ENCODE results near the gene TOR1A. TPM values are rescaled to one million over a fixed set of nuclear protein-coding genes. Genes with fewer than 3 reads are reported as not detected.

TOR1A gene
- total and polyA plus RNA-seq, 2 donors (not counting 1 experiment from before 2014, with no cell fraction given), result 31.5 to 80.2 TPM

GRCh38 chr9:129823542-129823934 is 398 bp downstream of the TOR1A start:
- Histone ChIP-seq H2AFZ (ENCODE audit: low read length) (peak overlapping the region; percentile 88), H3K79me2 (ENCODE audit: control insufficient read depth, insufficient read depth, low read length) (peaks cover 11% of the 10 kb centered on the region), H4K20me1 (ENCODE audit: control insufficient read depth, extremely low read depth, insufficient read depth, low read length) (no peaks in the 10 kb centered on the region), H3K27ac (ENCODE audit: insufficient read depth, low read length) (peak overlapping the region; percentile 64), H3K36me3 (ENCODE audit: control insufficient read depth, insufficient read depth, low read length) (peaks cover 8% of the 10 kb centered on the region), H3K27me3 (ENCODE audit: control insufficient read depth, insufficient read depth, low read length) (no peaks in the 10 kb centered on the region), H3K4me2 (ENCODE audit: extremely low read depth, insufficient read depth, low read length) (no peak overlapping the region), H3K4me3 (replicated peaks in 1 of 4; ENCODE audit: control extremely low read depth in 1 of 4, insufficient read depth in 1 of 4, low read depth in 3 of 4, low read length in 4 of 4) (peak overlapping the region; percentile 38 to 80 (median 75)), H3K4me1 (ENCODE audit: control insufficient read depth, extremely low read depth, insufficient read depth, low read length) (peaks cover 2% of the 10 kb centered on the region), H3K9ac (ENCODE audit: insufficient read depth, low read length) (peak overlapping the region; percentile 87), H3K9me3 (ENCODE audit: control insufficient read depth, insufficient read depth, low read depth, low read length) (no peaks in the 10 kb centered on the region)
- TF ChIP-seq CTCF (conservative IDR thresholded peaks at IDR 0.05 in 1 of 2, IDR thresholded peaks at IDR 0.05 in 1 of 2; ENCODE audit: low read depth in 1 of 2, low read length in 2 of 2) (no peak), EZH2 (IDR thresholded peaks at IDR 0.05; ENCODE audit: low read length, missing control alignments) (no peak)
- no peak for DNase-seq (ENCODE audit: low read depth in 2 of 2)

GRCh38 chr9:129822898-129823541 is 916 bp downstream of the TOR1A start:
- Histone ChIP-seq H3K4me1 (ENCODE audit: control insufficient read depth, extremely low read depth, insufficient read depth, low read length) (peaks cover 2% of the 10 kb centered on the region), H2AFZ (ENCODE audit: low read length) (peak overlapping the region; percentile 79), H3K27me3 (ENCODE audit: control insufficient read depth, insufficient read depth, low read length) (no peaks in the 10 kb centered on the region), H3K9me3 (ENCODE audit: control insufficient read depth, insufficient read depth, low read depth, low read length) (no peaks in the 10 kb centered on the region), H3K9ac (ENCODE audit: insufficient read depth, low read length) (peak overlapping the region; percentile 73), H3K27ac (ENCODE audit: insufficient read depth, low read length) (peak overlapping the region; percentile 59), H3K4me2 (ENCODE audit: extremely low read depth, insufficient read depth, low read length) (peak overlapping the region; percentile 89), H3K36me3 (ENCODE audit: control insufficient read depth, insufficient read depth, low read length) (peaks cover 7% of the 10 kb centered on the region), H3K4me3 (replicated peaks in 1 of 4; ENCODE audit: control extremely low read depth in 1 of 4, insufficient read depth in 1 of 4, low read depth in 3 of 4, low read length in 4 of 4) (peak overlapping the region; percentile 70 to 88 (median 76)), H3K79me2 (ENCODE audit: control insufficient read depth, insufficient read depth, low read length) (peaks cover 11% of the 10 kb centered on the region), H4K20me1 (ENCODE audit: control insufficient read depth, extremely low read depth, insufficient read depth, low read length) (no peaks in the 10 kb centered on the region)
- peak; percentile 42 to 52 for DNase-seq (ENCODE audit: low read depth in 2 of 2)
- TF ChIP-seq EZH2 (IDR thresholded peaks at IDR 0.05; ENCODE audit: low read length, missing control alignments) (no peak), CTCF (conservative IDR thresholded peaks at IDR 0.05 in 1 of 2, IDR thresholded peaks at IDR 0.05 in 1 of 2; ENCODE audit: low read depth in 1 of 2, low read length in 2 of 2) (no peak)

DNA sequence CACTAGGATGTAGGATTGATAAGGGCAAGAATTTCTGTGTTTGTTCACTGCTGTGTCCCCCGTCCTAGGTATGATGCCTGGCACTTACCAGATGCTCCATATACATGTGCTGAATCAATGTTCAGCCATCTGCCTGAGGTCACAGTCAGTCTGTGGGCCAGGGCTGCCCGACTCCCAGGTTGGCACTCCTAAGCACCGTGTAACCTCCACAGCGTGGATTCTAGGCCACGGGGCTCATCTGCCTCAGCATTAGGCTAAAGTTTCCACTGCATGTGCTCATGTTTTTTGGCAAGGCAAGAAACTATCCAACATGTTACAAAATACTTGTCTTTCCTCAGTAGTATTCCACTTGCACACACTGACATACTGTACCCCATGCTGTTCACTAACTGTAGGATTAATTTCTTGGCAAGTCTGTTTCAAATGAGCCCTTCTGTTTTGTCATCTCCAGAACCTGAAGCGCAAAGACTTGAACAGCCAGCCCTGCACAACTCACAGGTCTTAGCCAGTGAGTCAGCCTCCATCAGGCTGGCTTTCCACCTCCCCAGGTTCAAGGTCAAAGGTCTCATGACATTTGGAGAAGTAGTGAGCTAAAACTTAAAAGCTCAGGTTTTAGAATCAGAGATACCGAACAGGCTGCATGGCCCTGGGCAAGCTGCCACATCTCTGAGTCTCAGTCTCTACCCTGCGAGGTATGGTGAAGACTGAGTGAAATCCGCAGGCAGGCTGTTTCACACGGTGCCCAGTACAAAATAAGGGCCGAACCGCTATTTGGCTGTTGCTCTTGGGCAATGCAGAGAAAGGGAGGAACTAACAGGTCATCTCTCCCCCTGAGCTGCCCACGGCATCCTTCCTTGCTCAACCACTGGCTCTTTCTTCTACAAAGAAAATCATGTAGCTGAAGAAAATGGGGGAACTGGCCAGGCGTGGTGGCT is 7.2 kb downstream of the TOR1A start:
- no peak overlapping the region for H3K4me2 ChIP-seq (ENCODE audit: extremely low read depth, insufficient read depth, low read length)
- no peak overlapping the region for H3K9ac ChIP-seq (ENCODE audit: insufficient read depth, low read length)
- H3K4me1 ChIP-seq (ENCODE audit: control insufficient read depth, extremely low read depth, insufficient read depth, low read length), result no peaks in the 10 kb centered on the region
- no peak for DNase-seq (ENCODE audit: low read depth in 2 of 2)
- H4K20me1 ChIP-seq (ENCODE audit: control insufficient read depth, extremely low read depth, insufficient read depth, low read length), result no peaks in the 10 kb centered on the region
- H3K27me3 ChIP-seq (ENCODE audit: control insufficient read depth, insufficient read depth, low read length), result no peaks in the 10 kb centered on the region
- peaks cover under 1% of the 10 kb centered on the region for H3K79me2 ChIP-seq (ENCODE audit: control insufficient read depth, insufficient read depth, low read length)
- no peak overlapping the region for H3K27ac ChIP-seq (ENCODE audit: insufficient read depth, low read length)
- no peak overlapping the region for H2AFZ ChIP-seq (ENCODE audit: low read length)
- no peaks in the 10 kb centered on the region for H3K9me3 ChIP-seq (ENCODE audit: control insufficient read depth, insufficient read depth, low read depth, low read length)
- no peak overlapping the region for H3K4me3 ChIP-seq (replicated peaks in 1 of 4; ENCODE audit: control extremely low read depth in 1 of 4, insufficient read depth in 1 of 4, low read depth in 3 of 4, low read length in 4 of 4)
- TF ChIP-seq CTCF (conservative IDR thresholded peaks at IDR 0.05 in 1 of 2, IDR thresholded peaks at IDR 0.05 in 1 of 2; ENCODE audit: low read depth in 1 of 2, low read length in 2 of 2) (no peak), EZH2 (IDR thresholded peaks at IDR 0.05; ENCODE audit: low read length, missing control alignments) (no peak)
- H3K36me3 ChIP-seq (ENCODE audit: control insufficient read depth, insufficient read depth, low read length), result peaks cover 22% of the 10 kb centered on the region
